Islet of Langerhans (tissue), 1 donor: ENCODE data around the gene NMRK2.
"Not testable (repeated sequence)": the region's sequence is repeated elsewhere in the genome, so short reads cannot be mapped to it uniquely, and the experiment has no call there.

Experiments used
- FAIRE-seq: peaks from one replicate; lab custom pipeline; 2011; peaks lifted over from hg19 to GRCh38; lab: Jason Lieb, UNC

NMRK2 gene

DNA sequence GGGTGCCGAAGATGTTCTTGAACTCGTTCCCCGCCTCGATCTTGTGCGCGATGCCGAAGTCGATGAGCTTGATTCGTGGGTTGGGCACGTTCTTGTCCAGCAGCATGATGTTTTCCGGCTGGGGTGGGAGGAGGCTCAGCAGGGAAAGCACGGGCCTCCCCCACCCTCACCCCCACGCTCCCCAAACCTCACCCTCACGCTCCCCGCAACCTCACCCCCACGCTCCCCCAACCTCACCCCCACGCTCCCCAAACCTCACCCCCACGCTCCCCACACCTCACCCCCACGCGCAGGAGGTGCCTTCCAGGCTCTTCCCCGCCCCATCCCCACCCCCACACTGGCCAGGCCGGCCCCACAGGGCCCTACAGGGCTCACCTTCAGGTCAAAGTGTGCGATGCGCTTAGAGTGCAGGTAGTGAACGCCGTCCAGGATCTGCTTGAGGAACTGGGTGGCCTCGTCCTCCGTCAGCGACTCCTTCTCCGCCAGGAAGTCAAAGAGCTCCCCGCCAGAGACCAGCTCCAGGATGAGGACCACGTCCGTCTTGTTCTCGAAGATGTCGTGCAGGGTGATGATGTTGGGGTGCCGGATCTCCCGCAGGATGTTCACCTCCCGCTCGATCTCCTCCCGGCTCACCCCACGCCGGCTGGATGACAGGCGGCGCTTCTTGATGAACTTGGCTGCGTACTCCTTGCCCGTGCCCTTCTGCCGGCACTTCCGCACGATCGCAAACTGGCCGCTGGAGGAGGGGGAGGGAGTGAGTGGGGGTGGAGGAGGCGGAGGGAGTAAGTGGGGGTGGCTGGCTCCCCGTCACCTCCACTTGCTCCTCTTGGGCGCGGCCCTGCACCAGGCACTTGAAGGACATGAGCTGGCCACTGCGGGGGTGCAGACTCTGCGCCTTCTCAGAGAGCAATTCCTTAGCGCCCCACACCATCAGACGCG is 31.7 kb downstream of the NMRK2 start:
- FAIRE-seq = no peak

GRCh38 chr19:3966051-3967017 is 33.5 kb downstream of the NMRK2 start:
- FAIRE-seq = no peak

GRCh38 chr19:3967983-3968382 is 35.1 kb downstream of the NMRK2 start:
- not testable (repeated sequence) for FAIRE-seq

DNA sequence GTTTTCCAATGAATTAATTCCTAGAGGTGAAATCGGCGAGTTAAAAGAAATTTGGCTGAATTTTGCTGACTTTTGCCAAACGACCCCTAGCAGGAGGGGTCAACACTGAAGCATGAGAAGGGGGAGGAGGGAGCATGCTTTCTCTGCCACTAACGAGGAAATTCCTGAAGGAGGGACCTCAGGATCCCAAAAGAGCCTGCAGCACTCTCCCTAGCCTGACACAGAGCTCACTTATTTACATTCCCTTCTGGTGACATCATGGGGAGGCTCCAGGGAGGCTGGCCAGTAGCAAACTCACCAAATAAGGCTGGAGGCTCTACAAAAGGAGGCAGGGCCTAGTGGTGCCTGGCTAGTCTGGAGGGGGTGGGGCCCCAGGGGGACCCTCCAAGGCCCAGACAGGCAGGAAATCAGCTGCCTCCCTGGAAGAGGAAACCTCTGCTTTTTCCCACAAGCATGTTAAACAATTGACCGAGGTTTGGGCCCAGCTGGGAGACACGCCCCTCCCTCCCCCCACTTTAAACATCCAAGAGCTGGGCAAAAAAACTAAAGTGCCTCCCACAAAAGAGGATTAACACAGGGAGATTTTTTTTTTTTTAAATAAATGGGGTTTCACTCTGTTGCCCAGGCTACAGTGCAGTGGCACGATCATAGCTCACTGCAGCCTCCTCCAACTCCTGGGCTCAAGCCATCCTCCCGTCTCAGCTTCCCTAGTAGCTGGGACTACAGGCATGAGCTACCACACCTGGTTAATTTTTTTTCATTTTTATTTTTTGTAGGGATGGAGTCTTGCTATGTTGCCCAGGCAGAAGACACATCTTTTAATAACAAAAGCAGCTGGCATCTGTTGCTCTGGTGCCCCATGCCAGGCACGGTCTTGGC is 35.9 kb downstream of the NMRK2 start:
- no peak for FAIRE-seq

DNA sequence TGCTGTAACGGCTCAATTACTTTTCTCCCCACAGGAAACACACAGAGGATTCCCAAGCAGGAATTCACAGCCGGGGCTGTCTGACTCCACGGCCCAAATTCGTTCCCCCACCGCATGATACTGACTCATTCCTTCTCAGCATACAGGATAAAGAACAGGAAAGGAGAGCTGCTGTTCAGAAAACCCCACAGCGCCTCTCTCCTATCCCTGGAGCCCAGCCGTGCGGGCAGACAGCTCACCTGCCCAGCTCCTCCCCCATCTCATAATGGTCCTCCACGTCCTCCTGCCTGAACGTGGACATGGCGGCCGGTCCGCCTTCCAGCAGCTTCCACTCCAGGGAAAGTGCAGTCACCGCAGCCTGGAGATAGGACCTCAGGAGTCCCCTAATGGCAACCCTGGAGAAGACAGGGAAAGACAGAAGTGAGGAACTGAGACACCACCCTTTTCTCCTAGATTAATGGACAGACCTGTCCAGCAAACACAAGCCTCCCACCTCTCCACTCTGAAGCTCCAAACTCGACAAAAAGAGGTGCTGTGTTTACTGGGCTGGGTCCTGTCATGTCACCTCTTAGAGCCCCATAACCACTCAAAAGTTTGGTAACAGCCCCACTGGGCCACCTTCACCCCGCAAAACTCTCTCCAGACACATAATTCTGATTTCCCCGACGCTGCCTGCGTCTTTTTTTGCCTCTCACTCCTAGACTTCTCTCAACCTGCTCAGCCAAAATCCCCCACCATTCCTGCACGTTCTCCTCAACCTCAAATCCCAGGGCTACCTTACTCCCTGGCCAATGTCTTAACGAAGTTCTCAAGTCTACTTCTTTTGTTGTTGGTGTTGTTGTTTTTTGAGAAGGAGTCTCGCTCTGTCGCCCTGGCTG is 36.8 kb downstream of the NMRK2 start:
- FAIRE-seq = no peak

DNA sequence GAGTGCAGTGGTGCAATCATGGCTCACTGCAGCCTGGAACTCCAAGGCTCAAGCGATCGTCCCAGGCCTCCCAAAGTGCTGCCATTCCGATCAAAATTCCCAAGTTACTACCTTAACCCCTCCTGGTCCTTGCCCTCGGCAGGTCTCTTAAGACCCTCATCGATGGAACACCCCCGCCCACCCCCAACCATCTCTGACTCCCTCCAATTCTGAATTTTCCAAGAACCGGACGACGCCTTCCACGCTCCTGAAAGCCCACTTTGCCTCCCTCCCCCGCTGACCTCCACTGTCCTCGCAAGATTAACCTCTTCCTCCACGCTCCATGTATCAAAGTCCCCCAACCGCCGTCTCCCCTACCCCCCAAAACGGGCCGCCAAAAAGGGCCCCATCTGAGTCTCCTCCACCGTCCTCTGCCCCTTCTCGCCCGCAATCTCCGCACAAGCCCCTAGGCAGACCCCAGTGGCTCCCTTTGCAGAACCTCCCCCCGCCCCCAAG is 37.5 kb downstream of the NMRK2 start:
- FAIRE-seq = no peak

- FAIRE-seq = no peak
These were observed 38.1 kb downstream of the NMRK2 start, which contains the start of gene DAPK3 for GRCh38 chr19:3970808-3971598. Gene DAPK3 (minus strand): TSS chr19:3971099. CDS start chr19:3969735, 1,364 bp downstream.

DNA sequence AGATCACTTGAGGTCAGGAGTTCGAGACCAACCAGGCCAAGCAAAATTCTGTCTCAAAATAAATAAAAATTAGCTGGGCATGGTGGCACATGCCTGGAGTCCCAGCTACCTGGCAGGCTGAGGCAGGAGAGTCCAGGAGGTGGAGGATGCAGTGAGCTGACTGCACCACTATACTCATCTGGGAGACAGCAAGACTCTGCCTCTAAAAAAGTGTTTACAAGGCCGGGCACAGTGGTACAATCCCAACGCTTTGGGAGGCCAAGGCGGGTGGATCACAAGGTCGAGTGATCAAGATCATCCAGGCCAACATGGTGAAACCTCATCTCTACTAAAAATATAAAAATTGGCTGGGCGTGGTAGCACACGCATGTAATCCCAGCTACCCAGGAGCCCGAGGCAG is 42.3 kb downstream of the NMRK2 start:
- no peak for FAIRE-seq

DNA sequence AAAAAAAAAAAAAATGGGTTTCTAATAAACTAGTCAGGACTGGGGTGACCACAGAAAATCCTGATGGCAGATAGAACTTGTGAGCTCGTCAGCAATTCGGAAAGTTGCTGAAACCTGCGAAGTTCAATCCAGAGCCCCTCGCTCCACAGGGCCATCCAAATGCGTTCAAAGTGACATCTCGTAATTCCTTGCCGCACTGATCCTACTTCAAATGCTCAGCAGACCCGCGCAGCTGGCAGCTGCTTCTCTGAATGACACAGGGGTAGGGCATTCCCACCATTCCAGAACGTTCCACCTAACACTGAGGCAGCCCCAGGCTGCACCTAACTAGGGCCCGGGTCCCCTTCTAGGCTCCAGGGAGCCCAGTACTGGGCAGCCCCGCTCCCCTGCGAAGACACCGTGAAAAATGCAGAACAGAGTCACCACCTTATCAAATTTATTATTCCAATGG is 42.8 kb downstream of the NMRK2 start:
- no peak for FAIRE-seq

DNA sequence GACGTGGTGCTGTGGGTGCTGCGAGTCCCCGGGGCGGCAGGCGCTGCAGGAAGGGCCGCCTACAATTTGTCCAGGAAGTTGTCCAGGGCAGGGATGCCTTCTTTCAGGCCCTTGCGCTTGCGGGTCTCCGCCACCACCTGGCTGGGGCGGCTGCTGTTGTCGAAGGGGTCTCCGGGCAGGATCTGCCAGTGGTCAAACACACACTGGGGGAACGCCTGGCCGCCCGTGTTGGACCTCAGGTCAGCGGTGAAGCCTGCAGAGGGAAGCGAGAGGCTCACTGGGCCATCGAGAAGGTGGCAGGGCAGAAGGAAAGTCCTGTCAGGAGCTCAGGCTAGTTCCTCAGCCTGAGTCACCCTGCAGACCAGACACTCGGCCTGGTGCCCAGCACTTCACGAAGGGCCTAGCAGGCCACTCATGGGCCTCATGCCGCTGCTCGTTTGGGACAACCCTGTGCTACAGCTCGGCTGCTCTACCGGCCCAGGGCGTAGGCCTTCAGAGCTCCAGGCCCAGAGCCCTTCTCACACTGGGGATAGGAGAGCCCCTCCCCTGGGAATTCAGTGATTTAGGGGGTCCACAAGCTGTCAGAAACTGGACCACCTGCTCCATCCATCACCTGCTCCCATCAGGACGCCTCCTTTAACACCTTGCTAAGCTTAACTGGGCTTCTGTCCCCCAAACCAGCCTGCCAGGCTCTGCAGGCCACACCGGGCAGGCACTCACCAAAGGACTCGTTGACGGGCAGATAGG is 43.8 kb downstream of the NMRK2 start:
- no peak for FAIRE-seq

DNA sequence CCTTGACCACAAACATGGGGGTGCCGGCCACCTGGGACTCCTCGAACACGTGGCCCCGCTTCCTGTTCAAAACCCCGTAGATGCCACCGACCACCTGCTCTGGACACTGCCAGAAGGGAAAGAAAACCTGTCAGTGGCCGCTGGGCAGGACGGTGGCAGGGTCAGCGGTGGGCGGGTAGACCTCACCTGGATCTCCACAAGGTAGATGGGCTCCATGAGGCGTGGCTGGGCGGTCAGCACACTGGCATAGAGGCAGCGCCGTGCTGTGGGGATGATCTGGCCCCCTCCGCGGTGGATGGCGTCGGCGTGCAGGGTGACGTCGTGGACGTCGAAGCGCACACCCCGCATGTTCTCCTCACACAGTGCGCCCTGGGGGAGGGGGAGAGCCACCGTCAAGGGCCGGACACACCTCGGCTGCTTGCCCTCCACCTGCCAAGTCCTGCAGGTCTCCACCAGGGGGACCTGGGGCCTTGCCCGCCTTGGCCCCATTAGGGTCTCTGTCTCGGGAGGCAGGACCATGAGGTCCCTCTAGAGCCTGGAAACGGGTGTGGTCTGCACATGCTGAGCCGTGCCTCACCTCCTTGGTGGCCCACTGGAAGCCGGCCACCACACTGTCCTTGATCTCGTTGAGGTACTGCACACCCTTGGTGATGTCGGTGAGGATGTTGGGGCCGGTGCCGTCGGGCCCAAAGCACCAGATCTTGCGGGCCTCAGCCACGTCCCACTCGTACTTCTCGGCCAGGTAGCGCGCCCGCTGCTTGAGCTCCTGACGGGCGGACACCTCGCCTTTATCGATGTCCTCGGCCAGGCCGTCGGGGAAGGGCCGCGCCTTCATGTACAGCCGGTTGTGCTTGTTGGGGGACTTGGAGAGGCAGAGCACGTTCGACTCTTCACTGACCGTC is 44.6 kb downstream of the NMRK2 start:
- no peak for FAIRE-seq

- FAIRE-seq = no peak
These were observed 45.3 kb downstream of the NMRK2 start for GRCh38 chr19:3978145-3978544.

- FAIRE-seq = no peak
These were observed 46.4 kb downstream of the NMRK2 start for GRCh38 chr19:3979289-3979673.

- FAIRE-seq = no peak
These were observed 46.9 kb downstream of the NMRK2 start for GRCh38 chr19:3979674-3980352.

DNA sequence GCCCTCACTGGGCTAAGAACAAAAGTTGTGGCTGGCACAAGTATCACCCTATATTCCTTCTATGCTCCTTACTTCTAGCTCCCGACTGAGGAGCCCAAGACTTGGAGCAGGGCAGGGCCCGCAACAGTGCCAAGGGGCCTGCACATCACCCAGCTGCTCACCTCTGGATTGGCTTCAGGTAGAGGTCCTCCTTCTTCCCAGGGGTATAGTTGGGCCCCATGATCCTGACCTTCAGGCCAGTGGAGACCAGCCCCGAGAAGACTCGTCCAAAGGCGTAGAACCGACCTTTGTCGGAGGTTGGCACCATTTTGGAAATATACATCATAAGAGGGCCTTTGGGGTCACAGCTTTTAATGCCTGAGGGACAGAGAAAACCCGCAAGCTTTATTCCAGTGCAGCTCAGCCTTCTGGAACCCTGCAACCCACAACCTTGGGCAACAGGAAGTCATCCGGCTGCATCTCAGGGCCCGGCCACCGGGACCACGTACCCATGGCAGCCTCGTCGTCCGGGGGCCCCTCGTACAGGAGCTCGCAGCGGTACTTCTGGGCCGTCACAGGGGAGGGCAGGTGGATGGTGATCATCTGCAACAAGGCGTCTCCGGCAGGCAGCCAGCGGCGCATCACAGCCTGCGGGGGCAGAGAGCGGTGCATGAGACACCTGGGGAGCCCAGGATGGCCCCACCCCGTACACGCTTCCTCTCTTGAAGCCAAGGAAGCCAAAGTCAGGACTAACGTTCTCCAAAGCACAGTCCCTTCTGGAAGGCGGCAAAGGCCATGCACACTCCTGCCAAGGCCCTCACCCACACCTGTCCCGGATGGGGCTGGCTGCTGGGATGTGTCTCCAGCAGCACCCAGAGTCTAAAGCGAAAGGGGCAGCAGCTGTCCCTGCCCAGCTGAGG is 47.7 kb downstream of the NMRK2 start:
- no peak for FAIRE-seq

- FAIRE-seq = no peak
These were observed 48.5 kb downstream of the NMRK2 start for GRCh38 chr19:3981373-3981735.
